ENCODE data around the gene CRELD2. TPM values are rescaled to one million over a fixed set of nuclear protein-coding genes. Genes with fewer than 3 reads are reported as not detected.

CRELD2 gene
- total and polyA plus RNA-seq, 7 donors: 8.8 to 14.1 (median 11.6) TPM

DNA sequence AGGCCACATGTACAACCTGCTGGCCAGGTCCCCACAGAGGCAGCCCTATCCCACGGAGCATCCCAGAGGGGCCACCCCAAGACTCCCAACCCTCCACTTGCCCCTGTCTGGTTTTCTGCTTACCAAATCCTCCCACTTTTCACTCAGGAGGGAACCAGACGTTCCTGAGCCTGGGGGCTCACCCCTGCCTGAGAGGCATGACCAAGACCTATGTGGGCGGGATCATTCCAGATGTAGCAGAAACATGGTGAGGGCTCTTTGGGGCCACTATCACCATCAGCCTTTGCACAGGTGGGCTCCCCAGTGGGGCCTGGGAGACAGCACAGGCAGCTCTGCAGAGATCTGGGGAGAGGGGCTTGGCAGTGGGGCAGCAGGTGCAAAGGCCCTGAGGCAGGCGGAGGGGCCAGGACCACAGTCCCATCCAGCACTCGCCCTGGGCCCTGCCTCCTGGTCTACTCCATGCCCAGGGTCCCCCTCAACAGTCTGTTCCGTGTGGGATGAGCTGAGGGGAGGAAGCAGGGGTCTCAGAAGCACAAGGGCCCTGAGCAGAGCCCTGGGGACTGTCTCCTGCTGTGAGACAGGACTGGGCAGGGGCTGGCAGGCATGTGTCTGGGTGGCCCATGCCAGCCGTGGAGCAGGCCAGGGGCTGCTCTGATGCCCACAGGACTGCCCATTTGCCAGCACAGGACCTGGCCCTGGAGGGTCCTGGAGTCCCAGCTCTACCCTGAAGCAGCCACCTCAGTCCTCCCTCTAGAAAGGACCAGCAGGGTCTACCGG lies 51.5 kb downstream of the CRELD2 start:
- peaks cover 49% of the 10 kb centered on the region for H3K4me1 ChIP-seq
- H3K27ac ChIP-seq: peak overlapping the region; percentile 97
- no peak overlapping the region for H3K4me3 ChIP-seq
- no peaks in the 10 kb centered on the region for H3K36me3 ChIP-seq (ENCODE audit: insufficient read depth in 1 of 2, low read depth in 1 of 2)
- WGBS, 3 donors: 79 to 86% (median 84%) methylated on average over 7 to 8 of the region's 8 CpGs
- TF ChIP-seq, protein P1, sequence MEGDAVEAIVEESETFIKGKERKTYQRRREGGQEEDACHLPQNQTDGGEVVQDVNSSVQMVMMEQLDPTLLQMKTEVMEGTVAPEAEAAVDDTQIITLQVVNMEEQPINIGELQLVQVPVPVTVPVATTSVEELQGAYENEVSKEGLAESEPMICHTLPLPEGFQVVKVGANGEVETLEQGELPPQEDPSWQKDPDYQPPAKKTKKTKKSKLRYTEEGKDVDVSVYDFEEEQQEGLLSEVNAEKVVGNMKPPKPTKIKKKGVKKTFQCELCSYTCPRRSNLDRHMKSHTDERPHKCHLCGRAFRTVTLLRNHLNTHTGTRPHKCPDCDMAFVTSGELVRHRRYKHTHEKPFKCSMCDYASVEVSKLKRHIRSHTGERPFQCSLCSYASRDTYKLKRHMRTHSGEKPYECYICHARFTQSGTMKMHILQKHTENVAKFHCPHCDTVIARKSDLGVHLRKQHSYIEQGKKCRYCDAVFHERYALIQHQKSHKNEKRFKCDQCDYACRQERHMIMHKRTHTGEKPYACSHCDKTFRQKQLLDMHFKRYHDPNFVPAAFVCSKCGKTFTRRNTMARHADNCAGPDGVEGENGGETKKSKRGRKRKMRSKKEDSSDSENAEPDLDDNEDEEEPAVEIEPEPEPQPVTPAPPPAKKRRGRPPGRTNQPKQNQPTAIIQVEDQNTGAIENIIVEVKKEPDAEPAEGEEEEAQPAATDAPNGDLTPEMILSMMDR (IDR thresholded peaks at IDR 0.05): no peak
- H3K9me3 ChIP-seq: no peaks in the 10 kb centered on the region
- no peaks in the 10 kb centered on the region for H3K27me3 ChIP-seq (ENCODE audit: insufficient read depth in 3 of 3, low read length in 2 of 3)
- DNase-seq (peak; percentile 24 to 53), ATAC-seq (no peak)
- intact Hi-C loops (cut with DNase I): no loop called here

DNA sequence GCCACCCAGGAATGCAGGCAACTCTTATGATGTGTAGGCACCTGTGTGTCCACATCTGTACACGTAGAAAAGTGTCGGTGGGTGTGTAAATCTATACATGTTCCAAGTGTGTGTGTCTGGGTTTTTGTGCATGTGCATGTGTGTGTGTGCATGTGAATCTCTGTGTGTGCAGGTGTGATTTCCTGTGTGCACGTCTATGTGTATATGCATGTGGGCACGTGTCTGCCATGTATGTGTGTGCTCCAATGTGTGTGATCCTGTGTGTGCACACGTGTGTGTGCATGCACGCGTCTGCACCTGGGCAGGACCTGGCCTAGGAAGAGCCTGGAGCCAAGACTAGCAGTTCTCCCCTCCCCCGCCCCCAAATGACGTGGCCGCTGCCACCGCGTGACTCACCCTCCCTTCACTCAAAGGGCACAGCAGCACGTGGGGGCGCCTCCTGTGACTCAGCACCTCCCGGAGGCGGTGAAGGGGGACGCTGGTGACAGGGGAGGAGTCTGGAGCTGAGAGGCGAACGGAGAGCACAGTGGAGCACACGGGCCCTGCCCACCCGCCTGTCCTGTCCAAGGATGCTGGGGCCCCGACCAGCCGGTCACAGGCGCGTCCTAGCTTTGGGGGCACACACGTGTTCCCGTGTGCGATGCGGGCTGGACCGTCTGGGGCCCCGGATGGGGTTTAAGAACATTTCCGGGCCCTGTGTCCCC lies 52.2 kb downstream of the CRELD2 start:
- TF ChIP-seq, protein P1 (IDR thresholded peaks at IDR 0.05): no peak
- ATAC-seq (peak; percentile 83 to 87 (median 84)), DNase-seq (peak; percentile 97 to 98)
- Histone ChIP-seq H3K27me3 (ENCODE audit: insufficient read depth in 3 of 3, low read length in 2 of 3) (no peaks in the 10 kb centered on the region), H3K4me3 (peak overlapping the region; percentile 61), H3K4me1 (peaks cover 42% of the 10 kb centered on the region), H3K27ac (peak overlapping the region; percentile 97), H3K9me3 (no peaks in the 10 kb centered on the region), H3K36me3 (ENCODE audit: insufficient read depth in 1 of 2, low read depth in 1 of 2) (no peaks in the 10 kb centered on the region)
- WGBS, 3 donors: 11 to 18% (median 12%) methylated on average over 30 to 32 of the region's 32 CpGs
- intact Hi-C loops (cut with DNase I): no loop called here

GRCh38 chr22:49971232-49972162 lies 53.1 kb downstream of the CRELD2 start:
- ATAC-seq (peak; percentile 58 to 76 (median 74)), DNase-seq (peak; percentile 92 to 95)
- peak overlapping the region; percentile 97 for H3K27ac ChIP-seq
- no peaks in the 10 kb centered on the region for H3K27me3 ChIP-seq (ENCODE audit: insufficient read depth in 3 of 3, low read length in 2 of 3)
- WGBS, 3 donors: 8 to 15% (median 12%) methylated on average over 41 to 81 of the region's 81 CpGs
- intact Hi-C loops (cut with DNase I): no loop called here
- TF ChIP-seq, protein P1 (IDR thresholded peaks at IDR 0.05): no peak
- H3K9me3 ChIP-seq: no peaks in the 10 kb centered on the region
- peak overlapping the region; percentile 61 for H3K4me3 ChIP-seq
- H3K4me1 ChIP-seq: peaks cover 34% of the 10 kb centered on the region
- H3K36me3 ChIP-seq (ENCODE audit: insufficient read depth in 1 of 2, low read depth in 1 of 2): no peaks in the 10 kb centered on the region

- Histone ChIP-seq H3K4me3 (peak overlapping the region; percentile 61), H3K27me3 (ENCODE audit: insufficient read depth in 3 of 3, low read length in 2 of 3) (no peaks in the 10 kb centered on the region), H3K36me3 (ENCODE audit: insufficient read depth in 1 of 2, low read depth in 1 of 2) (no peaks in the 10 kb centered on the region), H3K27ac (peak overlapping the region; percentile 97), H3K9me3 (no peaks in the 10 kb centered on the region), H3K4me1 (peaks cover 25% of the 10 kb centered on the region)
- DNase-seq (peak; percentile 48 to 72), ATAC-seq (no peak)
- WGBS, 3 donors: 40 to 45% (median 43%) methylated on average over 40 to 45 of the region's 45 CpGs
- TF ChIP-seq, protein P1 (IDR thresholded peaks at IDR 0.05): no peak
- intact Hi-C loops (cut with DNase I): no loop called here
Observed at GRCh38 chr22:49972163-49973017, 54.0 kb downstream of the CRELD2 start.

All from psoas muscle (tissue), 8 donors.